GM23248 (cell line): ENCODE measurements around the gene EVC.

Source experiments
- EZH2 ChIP-seq: fragments of 200-600 bp; sonication (generic); IDR thresholded peaks from 2 replicates; pipeline ENCODE4 v1.6.1; 2018; ENCODE audit warnings: antibody characterized with exemption, mild to moderate bottlenecking; ENCODE audit not compliant: insufficient read depth, poor library complexity, severe bottlenecking
- EZH2phosphoT487 ChIP-seq: fragments of 200-600 bp; sonication (generic); IDR thresholded peaks from 2 replicates; pipeline ENCODE4 v1.6.1; 2018; ENCODE audit warnings: antibody characterized with exemption, moderate library complexity, mild to moderate bottlenecking, low read depth; ENCODE audit not compliant: insufficient read depth

DNA sequence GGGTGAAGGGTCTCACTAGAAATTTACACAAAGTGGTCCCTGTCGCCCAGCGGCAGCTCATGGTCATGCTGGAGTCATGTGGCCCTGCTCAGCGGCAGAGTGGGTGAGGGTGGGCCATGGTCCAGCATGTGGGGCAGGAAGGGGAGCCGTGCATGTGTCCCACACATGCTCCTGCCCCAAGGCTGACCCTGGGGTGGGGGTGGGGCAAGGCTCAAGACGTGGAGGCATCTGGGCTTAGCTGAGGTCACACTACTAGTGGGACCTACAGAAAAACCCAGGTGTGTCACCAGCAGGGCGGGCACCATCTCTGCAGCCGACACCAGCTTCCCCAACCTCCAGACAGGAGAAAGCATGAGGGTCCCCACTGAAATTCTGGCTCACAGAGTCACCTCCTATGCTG is 42.4 kb downstream of the EVC start:
- no peak for TF ChIP-seq EZH2
- no peak for TF ChIP-seq EZH2phosphoT487
